ENCODE measurements around the gene PDE12. TPM values are rescaled to one million over a fixed set of nuclear protein-coding genes. Genes with fewer than 3 reads are reported as not detected.

The PDE12 gene
- total RNA-seq (10 to 100 TPM in 6 of 7 donors, 1 to 10 TPM in 1; 8.7 to 24.2 (median 17.8) TPM), polyA plus RNA-seq (1 to 10 TPM; 4.6 to 7.3 TPM)
- long read RNA-seq, donor 1, full-length matches to known transcripts: 28 of 33 reads
- long read RNA-seq, donor 1, partial matches to known transcripts: 1 of 33 reads
- long read RNA-seq, donor 1, other reads (novel, unspliced or antisense): 4 of 33 reads
- long read RNA-seq, donor 2, full-length matches to known transcripts: 5 of 261 reads
- long read RNA-seq, donor 2, partial matches to known transcripts: 46 of 261 reads
- long read RNA-seq, donor 2, other reads (novel, unspliced or antisense): 210 of 261 reads
- long read RNA-seq, donor 3, full-length matches to known transcripts: 69 of 72 reads
- long read RNA-seq, donor 3, partial matches to known transcripts: 0 of 72 reads
- long read RNA-seq, donor 3, other reads (novel, unspliced or antisense): 3 of 72 reads

GRCh38 chr3:57555738-57556458 lies at the start of gene PDE12:
TSS of gene PDE12 (plus strand) at chr3:57556274. CDS start at chr3:57556380, 106 bp downstream.
- peak within 1 kb of the TSS; percentile 57 to 84 for H3K27ac ChIP-seq
- DNase-seq: peak; percentile 82 to 89 (median 86)
- peak in 1 of 3 donors; percentile 8 for TF ChIP-seq CTCF (IDR thresholded peaks at IDR 0.05)
- TF ChIP-seq EP300 (IDR thresholded peaks at IDR 0.05): peak; percentile 57
- peak; percentile 60 for TF ChIP-seq POLR2A (IDR thresholded peaks at IDR 0.05)
- H3K9me3 ChIP-seq: no peaks in the 10 kb centered on the region
- WGBS, 3 donors: 0 to 1% (median 0%) methylated on average over 54 of the region's 54 CpGs
- intact Hi-C loops (cut with DNase I): loop anchor here in 1 of 4 donors (2.0 kb wide), 1 partner anchor 41 kb away; the partner anchor contains the start of gene ARF4
- peak within 1 kb of the TSS; percentile 78 for H3K4me3 ChIP-seq
- no peaks in the 10 kb centered on the region for H3K36me3 ChIP-seq
- peaks cover 5% of the 10 kb centered on the region for H3K4me1 ChIP-seq (ENCODE audit: insufficient read depth)
- no peaks in the 10 kb centered on the region for H3K27me3 ChIP-seq

- Histone ChIP-seq H3K4me3 (no peak overlapping the region), H3K27ac (no peak overlapping the region), H3K36me3 (no peaks in the 10 kb centered on the region), H3K9me3 (no peaks in the 10 kb centered on the region), H3K4me1 (ENCODE audit: insufficient read depth) (peaks cover 1% of the 10 kb centered on the region), H3K27me3 (no peaks in the 10 kb centered on the region)
- WGBS, 3 donors: 8 to 27% (median 10%) methylated on average over 2 of the region's 2 CpGs
- no peak for DNase-seq
- TF ChIP-seq EP300 (IDR thresholded peaks at IDR 0.05) (no peak), POLR2A (IDR thresholded peaks at IDR 0.05) (no peak), CTCF (IDR thresholded peaks at IDR 0.05) (no peak)
- intact Hi-C loops (cut with DNase I): no loop called here
Measured at GRCh38 chr3:57512166-57512565, 43.9 kb upstream of the PDE12 start.

- Histone ChIP-seq H3K4me1 (ENCODE audit: insufficient read depth) (no peaks in the 10 kb centered on the region), H3K27me3 (no peaks in the 10 kb centered on the region), H3K27ac (no peak overlapping the region), H3K9me3 (no peaks in the 10 kb centered on the region), H3K4me3 (no peak overlapping the region), H3K36me3 (no peaks in the 10 kb centered on the region)
- no peak for DNase-seq
- intact Hi-C loops (cut with DNase I): no loop called here
- TF ChIP-seq CTCF (IDR thresholded peaks at IDR 0.05) (no peak), EP300 (IDR thresholded peaks at IDR 0.05) (no peak), POLR2A (IDR thresholded peaks at IDR 0.05) (no peak)
- 60 to 71% (median 61%) methylated on average over 3 of the region's 3 CpGs for WGBS, 3 donors
Measured at GRCh38 chr3:57518276-57518915, 37.7 kb upstream of the PDE12 start.

- H3K27me3 ChIP-seq: no peaks in the 10 kb centered on the region
- no peaks in the 10 kb centered on the region for H3K36me3 ChIP-seq
- DNase-seq: no peak
- H3K4me3 ChIP-seq: no peak overlapping the region
- no peaks in the 10 kb centered on the region for H3K9me3 ChIP-seq
- H3K27ac ChIP-seq: no peak overlapping the region
- intact Hi-C loops (cut with DNase I): no loop called here
- TF ChIP-seq CTCF (IDR thresholded peaks at IDR 0.05): no peak
- TF ChIP-seq EP300 (IDR thresholded peaks at IDR 0.05): no peak
- TF ChIP-seq POLR2A (IDR thresholded peaks at IDR 0.05): no peak
- H3K4me1 ChIP-seq (ENCODE audit: insufficient read depth): no peaks in the 10 kb centered on the region
Measured at GRCh38 chr3:57530071-57530608, 25.9 kb upstream of the PDE12 start.

Measured in ovary (tissue), 10 donors.